Activated naive CD4-positive, alpha-beta T cell treated with anti-CD3 and anti-CD28 coated beads, Interleukin-2, amount 10 ng/mL, durations not matched to agents 5 hours and 36 hours (primary cell): ENCODE data around the gene MSANTD7. TPM values are rescaled to one million over a fixed set of nuclear protein-coding genes. Genes with fewer than 3 reads are reported as not detected.

Source experiments
- total RNA-seq, 2 experiments: library from RNA; stranded (reverse); gene quantifications; one replicate each; pipeline ENCODE4 v1.2.3, GENCODE V29; 2021

Gene MSANTD7
- 10 to 100 TPM; 16.5 to 17.9 TPM for total RNA-seq

DNA sequence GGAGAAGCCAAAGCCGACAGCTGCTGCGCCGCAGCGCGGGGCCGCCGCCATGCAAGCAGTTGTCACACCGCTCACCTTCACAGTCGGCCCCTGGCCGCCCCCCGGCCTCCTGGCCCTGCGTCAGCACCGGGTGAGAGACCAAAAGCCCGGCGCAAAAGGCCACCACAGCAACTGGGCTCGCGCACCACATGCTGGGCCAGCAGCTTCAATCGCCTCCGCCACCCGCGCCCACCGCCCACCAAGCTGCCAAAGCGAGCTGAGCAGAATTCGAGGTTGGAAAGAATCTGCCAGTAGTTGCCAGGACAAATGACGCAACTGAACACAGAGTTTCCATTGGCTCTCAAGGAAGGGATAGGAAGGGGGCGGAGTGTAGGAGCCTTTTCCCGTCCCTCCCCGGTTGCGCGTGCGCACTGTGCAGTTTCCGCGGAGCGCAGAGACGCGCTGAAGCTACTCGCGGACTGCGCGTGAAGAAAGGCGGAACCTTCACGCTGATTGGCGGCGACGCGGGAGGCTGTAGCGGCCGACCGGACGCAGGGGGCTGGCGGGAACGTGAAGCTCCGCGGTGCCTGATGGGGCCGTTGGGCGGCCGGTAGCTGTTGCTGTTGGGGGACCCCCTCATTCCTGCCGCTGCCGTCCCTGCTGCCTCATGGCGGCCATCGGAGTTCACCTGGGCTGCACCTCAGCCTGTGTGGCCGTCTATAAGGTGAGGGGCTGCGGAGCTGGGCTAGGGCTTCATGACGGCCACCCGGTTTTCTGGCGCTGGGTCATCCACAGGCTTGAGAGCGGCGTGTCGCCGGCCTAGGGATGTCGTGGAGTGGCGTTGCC is at the start of gene MSANTD7, which contains the start of the genes CDNF and HSPA14:
Gene MSANTD7 (plus strand): TSS at position 550 of the 825 bp plus-strand sequence. CDS start 3,979 bp downstream, outside the sequence.
Gene CDNF (minus strand): TSS at position 281 of the 825 bp plus-strand sequence. CDS start 91 bp downstream, at position 190.
Gene HSPA14 (plus strand): TSS at position 550 of the 825 bp plus-strand sequence. CDS start 97 bp downstream, at position 647.

GRCh38 chr10:14878266-14879123 is 40.4 kb downstream of the MSANTD7 start, which contains the start of gene SUV39H2:
Gene SUV39H2 (plus strand): TSS chr10:14878866. CDS start chr10:14878889, 23 bp downstream.

Other genes starting within 250 kb of the MSANTD7 start
- 100 to 1,000 TPM; 189 to 195 TPM for gene FAM107B, start 63.4 kb upstream of the MSANTD7 start, total RNA-seq
- gene CDNF, start 269 bp upstream of the MSANTD7 start, total RNA-seq = 1 to 10 TPM in 1 of 2 experiments, under 1 TPM in 1; 0.65 to 1.8 TPM
- gene HSPA14, start within 50 bp of the MSANTD7 start, total RNA-seq = 10 to 100 TPM; 17.5 to 18.9 TPM
- 10 to 100 TPM; 18.0 to 22.9 TPM for gene SUV39H2, start 40.6 kb downstream of the MSANTD7 start, total RNA-seq
- 10 to 100 TPM; 40.3 to 45.7 TPM for gene DCLRE1C, start 115.8 kb downstream of the MSANTD7 start, total RNA-seq
- gene MEIG1, start 121.1 kb downstream of the MSANTD7 start, total RNA-seq = under 1 TPM in 1 of 2 experiments, not detected in 1; 0.58 TPM
- 1 to 10 TPM; 9.0 to 9.9 TPM for gene OLAH, start 205.6 kb downstream of the MSANTD7 start, total RNA-seq